ENCODE measurements around the gene HBM.
A peak's percentile ranks its signal among the peaks of the same experiment; 100 is the strongest.

HBM gene

DNA sequence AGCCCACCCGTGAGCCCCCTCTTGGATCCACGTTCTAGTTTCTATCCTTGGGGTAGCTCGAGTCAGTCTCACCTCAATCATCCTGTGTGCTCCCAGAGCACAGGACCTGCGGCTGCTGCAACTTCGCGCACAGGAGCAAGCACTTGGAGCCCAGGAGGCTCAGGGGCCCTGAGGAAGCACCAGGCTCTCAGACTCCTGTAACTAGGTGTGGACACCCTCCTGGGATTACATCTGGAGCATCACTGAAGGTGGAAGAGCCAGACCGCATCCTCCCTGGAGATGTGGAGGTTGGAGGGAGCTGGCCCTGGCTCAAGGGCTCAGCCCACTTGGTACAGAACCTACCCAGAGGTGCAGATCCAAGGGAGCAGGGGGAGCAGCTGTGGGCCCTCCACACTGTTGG, 17.2 kb downstream of the HBM start:
- no peak for TF ChIP-seq SIN3A (IDR thresholded peaks at IDR 0.05; ENCODE audit: borderline replicate concordance, insufficient read depth, low read length)
- 0 out of 2 replicates have a peak, but pooled peaks have one; percentile 24 for TF ChIP-seq POLR2AphosphoS5 (IDR thresholded peaks at IDR 0.05; ENCODE audit: low read depth, low read length)

- TF ChIP-seq REST (IDR thresholded peaks at IDR 0.05; ENCODE audit: insufficient read depth in 1 of 2, low read depth in 2 of 2, low read length in 2 of 2): no peak
- TF ChIP-seq SIN3A (IDR thresholded peaks at IDR 0.05; ENCODE audit: borderline replicate concordance, insufficient read depth, low read length): no peak
- no peak for TF ChIP-seq TAF1 (IDR thresholded peaks at IDR 0.05; ENCODE audit: borderline replicate concordance, insufficient read depth, low read length)
- no peak for TF ChIP-seq FOXP2 (optimal IDR thresholded peaks at IDR 0.05; ENCODE audit: borderline replicate concordance, extremely low read depth, extremely low read length, insufficient read depth)
- TF ChIP-seq POLR2AphosphoS5 (IDR thresholded peaks at IDR 0.05; ENCODE audit: low read depth, low read length): no peak
Observed at GRCh38 chr16:185213-185612, 19.4 kb downstream of the HBM start.

DNA sequence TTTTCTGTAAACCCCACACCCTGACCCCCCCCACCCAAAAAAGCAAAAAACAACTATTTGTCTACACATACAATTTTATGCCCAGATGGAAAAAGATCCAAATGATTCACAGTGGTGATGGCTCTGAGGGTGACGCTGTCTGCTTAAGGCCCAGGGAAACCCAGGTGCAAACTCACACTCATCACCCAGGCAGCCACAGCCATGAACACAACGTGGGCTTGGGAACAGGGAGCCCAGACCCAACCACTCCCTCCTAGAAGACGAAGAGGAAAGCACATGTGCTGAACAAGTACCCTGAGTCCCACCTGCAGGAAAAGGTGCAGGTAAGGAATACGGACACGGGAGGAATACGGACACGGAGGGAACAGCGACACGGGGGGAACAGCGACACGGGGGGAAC, 19.9 kb downstream of the HBM start:
- no peak for TF ChIP-seq TAF1 (IDR thresholded peaks at IDR 0.05; ENCODE audit: borderline replicate concordance, insufficient read depth, low read length)
- no peak for TF ChIP-seq POLR2AphosphoS5 (IDR thresholded peaks at IDR 0.05; ENCODE audit: low read depth, low read length)
- no peak for TF ChIP-seq REST (IDR thresholded peaks at IDR 0.05; ENCODE audit: insufficient read depth in 1 of 2, low read depth in 2 of 2, low read length in 2 of 2)
- no peak for TF ChIP-seq SIN3A (IDR thresholded peaks at IDR 0.05; ENCODE audit: borderline replicate concordance, insufficient read depth, low read length)
- no peak for TF ChIP-seq FOXP2 (optimal IDR thresholded peaks at IDR 0.05; ENCODE audit: borderline replicate concordance, extremely low read depth, extremely low read length, insufficient read depth)

DNA sequence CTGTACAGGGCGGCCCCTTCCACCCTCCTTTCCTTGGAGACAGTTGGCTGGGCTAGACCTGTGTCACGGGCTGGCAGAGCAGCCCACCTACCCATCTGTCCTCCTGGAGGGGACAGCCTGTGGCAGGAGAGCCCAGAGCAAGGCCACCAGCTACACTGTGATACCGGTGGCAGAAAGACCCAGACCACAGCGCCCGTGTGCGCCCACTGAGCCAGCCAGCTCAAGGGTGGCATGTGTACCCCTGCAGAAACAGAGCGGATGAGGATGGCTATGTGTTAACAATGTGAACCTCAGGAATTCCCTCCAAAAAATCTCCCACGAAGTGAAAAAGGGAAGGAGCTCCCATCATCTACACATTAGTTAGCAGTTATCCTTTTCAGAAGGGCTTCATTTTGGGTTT, 21.6 kb downstream of the HBM start:
- TF ChIP-seq SIN3A (IDR thresholded peaks at IDR 0.05; ENCODE audit: borderline replicate concordance, insufficient read depth, low read length): no peak
- no peak for TF ChIP-seq FOXP2 (optimal IDR thresholded peaks at IDR 0.05; ENCODE audit: borderline replicate concordance, extremely low read depth, extremely low read length, insufficient read depth)
- TF ChIP-seq POLR2AphosphoS5 (IDR thresholded peaks at IDR 0.05; ENCODE audit: low read depth, low read length): no peak
- no peak for TF ChIP-seq REST (IDR thresholded peaks at IDR 0.05; ENCODE audit: insufficient read depth in 1 of 2, low read depth in 2 of 2, low read length in 2 of 2)
- TF ChIP-seq TAF1 (IDR thresholded peaks at IDR 0.05; ENCODE audit: borderline replicate concordance, insufficient read depth, low read length): no peak

DNA sequence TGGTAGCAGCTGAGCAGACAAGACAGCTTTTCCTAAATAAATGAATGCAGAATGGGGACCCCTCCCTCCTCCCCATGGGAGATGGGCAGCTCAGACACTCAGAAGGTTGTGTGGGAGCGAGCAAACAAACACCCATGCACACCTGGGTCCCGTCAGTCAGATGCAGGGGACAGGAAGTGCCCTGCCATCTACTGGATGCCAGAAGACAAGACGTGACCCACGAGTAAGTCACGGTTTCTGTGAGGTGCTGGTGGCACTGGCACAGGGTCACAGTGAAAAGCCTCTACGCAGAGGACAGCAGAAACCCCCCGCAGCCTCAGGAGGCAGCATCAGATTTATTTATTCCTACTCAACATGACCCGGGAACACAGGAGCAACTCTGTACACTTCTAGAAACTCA, 22.9 kb downstream of the HBM start:
- TF ChIP-seq REST (IDR thresholded peaks at IDR 0.05; ENCODE audit: insufficient read depth in 1 of 2, low read depth in 2 of 2, low read length in 2 of 2) (no peak), TAF1 (IDR thresholded peaks at IDR 0.05; ENCODE audit: borderline replicate concordance, insufficient read depth, low read length) (no peak), SIN3A (IDR thresholded peaks at IDR 0.05; ENCODE audit: borderline replicate concordance, insufficient read depth, low read length) (no peak), POLR2AphosphoS5 (IDR thresholded peaks at IDR 0.05; ENCODE audit: low read depth, low read length) (no peak), FOXP2 (optimal IDR thresholded peaks at IDR 0.05; ENCODE audit: borderline replicate concordance, extremely low read depth, extremely low read length, insufficient read depth) (no peak)

Data from PFSK-1 (cell line).